OCI-M2 (cell line): Measurements from ENCODE around the gene PRKN.
"Not testable (repeated sequence)": the region's sequence is repeated elsewhere in the genome, so short reads cannot be mapped to it uniquely, and the experiment has no call there.

Experiments
- DNase-seq: peaks from one replicate; lab custom pipeline; 2025; ENCODE audit not compliant: unreplicated experiment; lab: John Stamatoyannopoulos, UW

The PRKN gene

DNA sequence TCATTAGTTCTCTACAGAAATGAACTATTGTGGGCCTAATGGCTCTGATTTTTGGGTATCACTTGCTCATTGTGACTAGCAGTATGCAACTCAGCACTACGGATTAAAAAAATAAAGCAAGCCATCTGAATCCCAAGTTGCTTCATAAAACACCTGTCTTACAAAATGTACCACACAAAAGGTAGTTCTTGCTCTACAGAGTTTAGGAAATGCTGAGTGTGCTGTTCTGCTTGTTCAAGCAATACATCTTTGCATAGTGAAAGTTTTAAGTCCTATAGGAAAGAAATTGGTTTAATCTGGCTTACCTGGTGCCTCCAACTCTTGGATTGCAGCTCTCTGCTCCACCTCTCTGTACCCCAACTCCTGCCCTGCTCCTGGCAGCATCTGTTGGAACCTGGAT lies 1187.0 kb downstream of the PRKN start:
- DNase-seq, result no peak

DNA sequence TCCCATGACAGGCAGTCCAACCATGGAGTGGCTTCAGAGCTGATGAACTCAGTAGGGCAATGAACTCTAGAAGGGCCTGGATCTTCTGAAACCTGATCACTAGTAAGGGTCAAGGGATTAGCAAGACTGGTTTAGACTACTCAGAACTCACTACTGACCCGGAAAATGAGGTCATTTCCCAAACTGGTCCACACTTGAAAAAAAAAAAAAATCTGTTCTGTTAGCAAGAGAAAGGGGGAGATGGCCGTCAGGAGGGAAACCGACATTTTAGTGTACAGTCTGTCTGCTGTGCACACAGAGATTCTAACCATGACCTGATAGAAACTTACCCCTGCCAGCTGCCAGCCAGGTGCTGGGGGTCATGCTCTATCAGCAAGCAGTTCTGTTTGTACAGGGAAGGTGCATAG lies 1191.3 kb downstream of the PRKN start:
- no peak for DNase-seq

DNA sequence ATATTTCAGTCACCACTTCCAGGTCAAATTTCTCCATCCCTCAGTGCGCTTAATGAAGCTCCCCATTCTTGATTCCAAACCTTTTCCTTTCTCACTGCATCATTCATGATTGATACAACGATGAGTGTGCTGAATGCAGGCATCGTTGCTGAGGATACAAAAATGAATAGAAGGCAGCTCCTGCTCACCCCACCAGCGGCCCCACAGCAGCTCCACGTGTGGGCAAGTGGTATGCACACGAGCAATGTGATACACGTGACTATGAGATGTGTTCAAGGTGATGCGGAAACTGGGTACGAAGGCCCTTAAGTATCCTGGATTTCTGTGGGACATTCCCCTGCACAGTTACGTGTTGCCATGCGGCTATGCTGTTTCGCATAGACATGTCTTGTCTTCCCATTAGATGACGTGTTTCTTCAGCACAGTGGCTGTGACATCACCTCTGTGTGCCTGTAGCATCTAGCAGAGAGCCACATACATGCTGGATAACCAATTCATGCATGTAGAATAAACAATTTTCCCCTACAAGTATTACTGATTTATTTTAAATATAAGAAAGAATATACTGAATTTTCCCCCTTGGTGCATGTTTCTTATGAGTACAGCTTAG lies 1193.2 kb downstream of the PRKN start:
- DNase-seq, result no peak

DNA sequence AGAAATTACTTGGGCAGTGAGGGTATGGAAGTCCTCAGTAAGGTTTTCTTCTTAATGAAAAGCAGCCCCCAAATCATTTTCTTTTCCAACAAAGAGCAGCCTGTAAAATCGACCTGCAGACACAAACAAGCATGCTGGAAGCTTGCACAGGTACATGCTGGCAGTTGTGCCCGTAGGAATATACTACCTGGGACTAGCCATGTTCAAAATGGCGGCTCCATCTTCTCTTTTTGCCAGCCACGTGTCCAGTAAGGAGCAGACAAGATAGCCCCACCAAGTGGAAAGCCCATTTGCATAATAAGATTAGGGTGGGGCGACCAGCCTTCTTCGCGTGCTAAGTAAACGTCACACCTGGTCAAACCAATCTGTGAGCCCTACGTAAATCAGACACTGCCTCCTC lies 1194.3 kb downstream of the PRKN start:
- DNase-seq, result no peak

DNA sequence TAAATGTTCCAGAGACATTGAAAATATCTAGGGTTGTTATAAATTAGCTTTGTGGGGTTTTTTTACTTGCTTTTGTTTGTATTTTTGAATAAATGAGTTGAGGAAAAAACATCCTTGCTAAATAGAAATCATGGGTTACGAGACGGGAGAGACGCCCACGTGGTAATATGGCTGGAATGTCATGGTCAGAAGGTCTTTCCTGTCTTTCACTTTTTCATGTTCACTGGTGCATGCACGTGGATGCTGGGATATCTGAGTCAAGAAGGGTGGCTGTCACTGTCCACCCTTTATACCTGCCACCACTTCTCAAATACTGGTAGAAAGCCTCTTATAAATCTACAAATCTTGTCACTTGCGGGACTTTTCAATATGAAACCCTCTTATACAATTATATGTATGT lies 1195.0 kb downstream of the PRKN start:
- DNase-seq, result no peak

DNA sequence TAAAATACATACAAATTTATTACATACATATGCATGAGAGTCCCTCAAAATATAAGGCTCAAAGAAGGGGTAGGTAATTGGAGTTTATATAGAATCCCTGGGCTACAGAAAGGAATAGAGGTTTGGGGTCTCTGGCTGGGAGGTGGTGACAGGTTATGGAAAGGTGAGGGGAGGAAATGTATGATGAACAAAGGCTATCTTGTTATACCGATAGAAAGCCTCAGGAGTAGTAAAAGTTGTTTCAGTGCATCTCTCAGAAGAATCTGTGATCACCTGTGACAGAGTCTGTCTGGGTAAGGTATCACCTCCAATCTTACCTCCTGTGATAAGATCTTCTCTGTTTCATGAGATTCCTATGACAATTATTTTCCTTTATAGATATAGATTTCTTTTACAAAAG lies 1200.8 kb downstream of the PRKN start:
- no peak for DNase-seq

DNA sequence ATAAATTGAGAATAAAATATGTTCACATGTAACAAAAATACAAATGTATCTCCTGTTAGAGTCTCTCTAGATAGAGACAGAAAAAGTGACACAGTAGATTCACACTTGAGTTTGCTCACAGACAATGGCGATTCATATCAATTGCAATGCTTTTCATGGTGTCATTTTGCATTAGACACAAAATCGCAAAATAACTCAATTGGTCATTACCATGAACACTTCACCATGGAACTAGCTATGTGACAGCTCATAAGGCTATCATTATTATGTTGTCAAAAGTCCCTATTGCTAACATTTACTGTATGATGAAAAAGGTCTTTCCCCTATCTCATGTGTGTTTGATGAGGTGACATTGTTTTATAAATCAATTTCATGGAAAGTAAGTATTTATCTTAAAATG lies 1204.2 kb downstream of the PRKN start:
- DNase-seq, result no peak

DNA sequence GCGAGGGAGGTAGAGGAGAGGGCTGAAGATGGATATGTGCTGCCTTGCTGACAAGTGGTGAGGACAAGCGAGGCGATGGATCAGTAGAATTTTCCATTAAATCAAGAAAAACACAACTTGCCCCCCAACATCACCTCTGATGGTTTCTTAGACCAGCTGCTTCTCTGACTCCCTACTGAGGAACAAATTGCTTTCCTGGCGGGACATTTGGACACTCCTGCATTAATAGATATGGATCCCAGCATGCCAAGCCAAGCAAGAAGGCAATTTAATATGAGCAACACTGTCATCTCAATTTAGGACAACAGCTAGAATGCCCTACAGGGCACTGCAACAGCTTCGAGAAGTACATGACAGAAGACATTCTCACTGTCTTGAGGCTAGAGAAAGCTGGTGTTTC lies 1205.3 kb downstream of the PRKN start:
- DNase-seq, result no peak

DNA sequence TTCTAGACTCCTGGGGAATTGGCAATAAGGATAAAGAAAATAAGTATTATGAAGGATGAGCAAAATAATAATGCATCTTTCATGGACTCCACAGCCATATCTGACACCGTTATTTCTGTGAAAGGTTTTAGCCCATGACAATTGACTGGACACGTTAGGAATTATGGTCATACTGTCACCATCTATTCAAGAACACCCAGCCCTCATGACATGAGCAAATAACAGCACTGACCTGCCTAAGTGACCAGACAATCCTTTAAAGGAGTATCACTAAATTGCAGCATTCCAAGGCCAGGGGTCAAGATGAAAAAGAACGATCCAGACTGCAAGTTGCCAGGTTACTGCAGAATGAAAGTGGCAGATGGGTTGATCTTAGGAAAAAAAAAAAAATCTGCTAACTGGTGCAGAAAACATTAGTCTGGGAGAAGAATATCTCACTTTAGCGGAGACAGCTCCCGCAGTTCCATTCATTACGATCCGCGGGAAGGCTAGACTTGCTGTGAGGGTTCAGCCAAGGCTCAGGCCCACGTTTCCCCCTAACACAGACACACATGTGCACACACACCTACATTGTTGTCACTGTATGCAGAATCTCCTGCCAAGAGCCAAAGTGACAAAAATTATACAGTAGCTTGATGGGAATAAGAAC lies 1216.0 kb downstream of the PRKN start:
- DNase-seq, result no peak

DNA sequence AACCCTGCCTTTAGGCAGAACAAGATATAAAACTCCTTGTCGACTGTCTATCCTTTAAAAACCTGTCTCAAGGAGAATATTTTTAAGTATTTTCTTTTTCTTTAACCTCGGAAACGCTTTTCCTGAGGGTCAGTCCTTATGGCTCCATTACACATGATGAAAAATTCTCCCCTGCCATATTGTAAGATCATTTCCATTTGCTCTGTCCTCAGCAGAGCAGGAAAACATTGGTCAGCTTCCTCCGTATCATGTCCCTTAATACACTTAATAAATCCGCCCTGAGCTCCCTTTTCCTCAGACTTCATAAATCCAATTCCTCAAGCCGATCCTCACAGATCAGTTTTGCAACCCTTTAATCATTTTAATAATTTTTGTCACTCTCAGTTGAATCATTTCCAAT lies 1219.2 kb downstream of the PRKN start:
- DNase-seq, result no peak

DNA sequence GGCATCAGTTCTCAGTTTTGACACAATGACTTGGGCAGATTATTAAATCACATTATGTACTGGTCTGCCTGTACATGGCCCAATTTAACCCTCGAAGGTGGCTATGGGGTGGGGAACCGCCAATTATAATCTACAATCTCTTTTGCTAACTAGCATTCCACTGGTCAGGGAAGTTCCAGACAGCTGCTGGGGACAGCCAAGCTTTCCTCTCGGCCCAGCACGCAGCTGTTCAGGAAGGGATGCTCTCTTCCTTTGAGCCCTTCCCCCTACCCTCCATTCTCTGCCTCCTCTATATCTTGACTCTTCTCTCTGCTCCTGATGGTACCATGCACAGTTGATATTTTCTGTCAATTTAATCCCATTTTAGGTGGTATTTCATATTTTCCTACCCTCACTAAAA lies 1220.2 kb downstream of the PRKN start:
- DNase-seq, result no peak

DNA sequence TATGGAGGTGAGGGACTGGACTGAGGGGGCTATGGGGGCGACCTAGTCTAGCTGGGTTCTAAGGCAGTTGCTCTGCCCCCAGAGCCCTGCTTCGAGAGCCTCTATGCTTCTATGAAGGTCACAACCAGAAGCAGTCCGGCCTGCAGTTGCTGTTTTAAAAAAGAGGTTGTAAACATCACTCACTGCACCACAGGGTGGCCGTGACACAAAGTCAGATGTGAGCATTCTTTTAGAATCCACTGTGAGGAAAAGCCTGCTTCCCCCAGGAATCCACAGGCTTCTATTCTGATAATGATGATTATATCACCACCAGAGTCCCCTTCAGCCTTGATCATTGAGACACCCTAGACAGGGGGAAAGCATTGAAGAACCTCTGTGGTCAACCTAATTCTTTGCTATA lies 1224.0 kb downstream of the PRKN start:
- no peak for DNase-seq

DNA sequence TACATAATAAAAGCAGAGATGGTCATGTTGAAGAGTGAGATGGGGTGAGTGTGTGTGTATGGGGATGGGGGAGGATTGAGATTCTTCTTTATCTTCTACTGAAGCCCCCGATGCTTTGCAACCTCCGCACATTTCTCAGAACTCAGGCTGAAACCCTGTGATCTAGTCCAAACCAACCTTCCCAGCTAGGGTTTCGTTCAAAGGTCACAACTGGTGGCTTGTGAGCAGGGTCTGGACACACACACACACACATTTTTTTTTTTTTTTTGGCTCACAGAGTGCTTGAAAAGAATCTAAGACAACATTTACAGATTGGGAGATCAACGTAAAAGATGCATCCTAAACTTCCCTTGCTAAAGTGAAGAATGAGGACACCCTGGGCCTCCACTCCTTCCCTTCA lies 1228.7 kb downstream of the PRKN start:
- no peak for DNase-seq

DNA sequence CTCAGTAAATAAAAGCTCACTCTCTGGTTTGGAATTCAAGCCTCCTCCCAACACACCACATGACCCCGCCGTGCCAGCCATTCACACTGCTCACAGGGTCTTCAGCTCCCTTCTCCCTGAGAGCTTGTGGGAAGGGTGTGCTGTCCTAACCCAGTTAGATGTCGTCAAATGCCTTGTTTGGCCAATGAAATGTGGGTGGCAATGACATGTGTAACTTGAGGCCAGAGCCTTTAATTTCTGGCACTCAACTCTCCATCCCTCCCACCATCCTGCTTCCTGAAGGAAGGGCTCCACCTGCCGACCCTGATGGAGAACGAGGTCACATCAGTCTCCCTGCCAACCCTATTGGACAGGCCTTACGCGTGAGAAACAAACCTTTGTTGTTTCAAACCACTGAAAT lies 1229.2 kb downstream of the PRKN start:
- no peak for DNase-seq

DNA sequence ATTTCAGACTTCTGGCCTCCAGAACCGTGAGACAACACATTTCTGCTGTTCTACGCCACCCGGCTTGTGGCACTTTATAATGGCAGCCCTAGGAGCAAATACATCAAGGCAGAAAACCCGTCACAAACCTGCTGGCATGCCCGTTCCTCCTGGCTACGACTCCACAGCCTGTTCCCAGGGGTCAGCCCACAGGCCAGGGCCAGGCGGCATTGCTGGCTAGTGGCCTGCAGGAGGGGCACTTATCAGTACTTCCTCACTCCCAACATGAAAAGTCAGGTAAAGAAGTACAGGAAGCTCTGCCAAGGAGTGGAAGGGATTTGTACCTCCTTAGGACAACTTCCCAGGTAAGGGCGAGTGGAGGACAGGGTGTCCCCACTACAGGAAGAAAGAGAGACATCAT lies 1230.6 kb downstream of the PRKN start:
- no peak for DNase-seq

DNA sequence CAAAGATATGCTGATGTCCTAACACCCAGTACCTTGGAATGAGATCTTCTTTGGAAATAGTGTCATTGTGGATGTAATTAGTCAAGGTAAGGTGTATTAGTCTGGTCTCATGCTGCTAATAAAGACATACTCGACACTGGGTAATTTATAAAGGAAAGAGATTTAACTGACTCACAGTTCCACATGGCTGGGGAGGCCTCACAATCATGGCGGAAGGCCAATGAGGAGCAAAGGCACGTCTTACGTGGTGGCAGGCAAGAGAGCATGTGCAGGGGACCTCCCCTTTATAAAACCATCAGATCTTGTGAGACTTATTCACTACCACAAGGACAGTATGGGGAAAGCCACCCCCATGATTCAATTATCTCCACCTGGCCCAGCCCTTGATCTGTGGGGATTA lies 1231.3 kb downstream of the PRKN start:
- not testable (repeated sequence) for DNase-seq

DNA sequence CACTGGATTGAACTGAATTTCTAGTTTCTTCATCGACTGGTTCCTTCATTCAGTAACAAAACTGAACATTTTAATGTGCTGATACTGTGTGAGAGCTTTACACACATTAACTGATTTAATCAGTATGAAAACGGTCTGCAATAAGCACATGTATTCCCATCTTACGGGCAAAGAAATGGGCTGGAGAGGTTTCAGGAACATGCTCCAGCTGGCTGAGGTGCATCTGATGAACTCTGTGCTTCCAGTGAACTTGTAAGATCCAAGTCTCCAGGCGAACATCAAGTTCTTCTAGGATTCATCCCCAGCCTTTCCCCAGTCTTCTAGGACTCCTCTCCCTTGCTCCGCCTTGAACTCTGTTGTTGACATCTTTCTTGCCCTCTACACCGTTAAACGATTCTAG lies 1233.0 kb downstream of the PRKN start:
- DNase-seq, result no peak

DNA sequence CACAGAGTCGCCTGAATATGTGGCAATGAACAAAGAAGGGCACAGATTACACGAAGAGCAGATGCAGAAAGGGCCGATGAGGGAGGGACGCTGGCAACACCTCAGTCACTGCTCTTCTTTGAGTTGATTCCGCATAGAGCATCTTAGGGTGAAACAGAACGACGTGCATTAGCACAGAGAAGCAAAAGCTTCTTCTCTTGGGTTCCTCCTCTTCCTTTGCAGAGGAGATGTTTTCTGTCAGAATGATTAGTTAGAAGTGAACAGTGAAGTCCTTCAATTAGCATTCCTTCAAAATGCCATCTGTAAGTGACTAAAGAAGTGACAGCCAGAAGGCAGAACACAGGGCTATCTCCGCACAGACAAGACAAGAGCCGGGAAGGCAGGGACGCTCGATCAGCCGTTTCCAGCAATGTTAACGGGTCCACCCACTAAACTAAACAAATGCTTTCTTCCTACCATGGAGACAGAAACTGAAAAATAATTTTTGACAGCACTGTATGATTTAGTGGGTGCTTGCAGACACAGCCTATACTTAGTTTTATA lies 1233.9 kb downstream of the PRKN start:
- no peak for DNase-seq

DNA sequence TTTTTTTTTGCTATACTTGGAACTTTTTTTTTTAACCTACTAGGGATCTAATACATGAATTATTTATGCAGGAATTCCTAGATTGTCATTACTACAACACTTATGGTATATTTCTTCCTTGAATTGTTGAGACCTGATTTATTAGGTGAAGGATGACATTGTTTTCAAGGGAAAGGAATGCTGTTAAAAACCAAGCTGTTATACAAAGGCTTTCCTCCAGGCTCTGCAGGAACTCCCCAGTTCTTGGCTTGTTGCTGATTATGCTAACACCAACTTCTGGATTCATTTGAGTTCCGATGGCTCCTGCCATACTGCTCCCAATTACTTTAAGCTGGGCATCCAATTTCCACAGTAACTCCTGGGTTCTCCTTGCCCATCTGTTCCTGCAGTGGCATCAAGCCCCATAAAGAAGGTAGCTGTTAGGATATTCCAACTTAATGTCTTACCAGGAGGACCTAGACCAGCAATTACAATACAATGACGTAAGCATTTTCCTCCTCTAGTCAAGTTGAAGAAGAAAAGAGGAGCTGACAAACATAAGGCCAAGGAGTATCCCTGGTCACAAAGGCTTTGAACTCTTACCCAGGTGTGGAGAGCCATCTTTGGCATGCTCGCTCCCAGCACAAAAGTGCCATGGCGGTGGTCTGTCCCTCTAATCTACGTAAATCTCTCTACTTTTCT lies 1237.8 kb downstream of the PRKN start:
- DNase-seq, result no peak

DNA sequence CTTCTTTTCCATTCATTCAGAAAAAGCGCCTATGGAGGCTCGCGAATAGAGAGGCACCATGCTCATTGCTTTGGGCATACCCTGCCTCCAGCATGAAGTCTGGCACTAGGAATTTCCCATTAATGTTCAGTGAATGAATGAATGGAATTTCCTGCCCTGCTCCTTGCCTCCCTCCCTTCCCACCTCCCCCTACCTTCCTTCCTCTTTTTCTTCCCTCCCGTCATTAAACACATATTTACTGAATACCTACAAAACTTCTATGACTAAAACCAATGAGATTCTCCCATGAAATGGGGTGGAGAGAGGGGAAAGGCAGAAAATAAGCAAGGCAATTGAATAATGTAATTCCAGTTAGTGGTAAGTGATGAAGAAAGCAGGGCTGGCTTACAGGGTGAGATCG lies 1239.9 kb downstream of the PRKN start:
- DNase-seq, result no peak

DNA sequence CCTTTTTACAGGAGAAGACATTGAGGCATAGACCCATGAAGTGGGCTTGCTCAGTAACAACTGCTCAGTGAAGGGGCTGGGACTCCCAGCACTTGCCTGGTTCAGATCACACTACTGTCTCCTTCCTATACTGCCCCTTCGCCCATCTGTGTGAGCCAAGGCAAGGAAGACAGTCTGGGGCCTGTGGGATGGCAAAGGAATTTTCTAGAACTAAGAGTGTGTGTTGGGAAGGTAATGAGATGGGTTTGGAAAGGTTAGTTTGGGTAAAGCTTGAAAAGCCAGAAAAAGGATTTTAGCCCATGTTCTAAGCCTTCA lies 1240.4 kb downstream of the PRKN start:
- no peak for DNase-seq

DNA sequence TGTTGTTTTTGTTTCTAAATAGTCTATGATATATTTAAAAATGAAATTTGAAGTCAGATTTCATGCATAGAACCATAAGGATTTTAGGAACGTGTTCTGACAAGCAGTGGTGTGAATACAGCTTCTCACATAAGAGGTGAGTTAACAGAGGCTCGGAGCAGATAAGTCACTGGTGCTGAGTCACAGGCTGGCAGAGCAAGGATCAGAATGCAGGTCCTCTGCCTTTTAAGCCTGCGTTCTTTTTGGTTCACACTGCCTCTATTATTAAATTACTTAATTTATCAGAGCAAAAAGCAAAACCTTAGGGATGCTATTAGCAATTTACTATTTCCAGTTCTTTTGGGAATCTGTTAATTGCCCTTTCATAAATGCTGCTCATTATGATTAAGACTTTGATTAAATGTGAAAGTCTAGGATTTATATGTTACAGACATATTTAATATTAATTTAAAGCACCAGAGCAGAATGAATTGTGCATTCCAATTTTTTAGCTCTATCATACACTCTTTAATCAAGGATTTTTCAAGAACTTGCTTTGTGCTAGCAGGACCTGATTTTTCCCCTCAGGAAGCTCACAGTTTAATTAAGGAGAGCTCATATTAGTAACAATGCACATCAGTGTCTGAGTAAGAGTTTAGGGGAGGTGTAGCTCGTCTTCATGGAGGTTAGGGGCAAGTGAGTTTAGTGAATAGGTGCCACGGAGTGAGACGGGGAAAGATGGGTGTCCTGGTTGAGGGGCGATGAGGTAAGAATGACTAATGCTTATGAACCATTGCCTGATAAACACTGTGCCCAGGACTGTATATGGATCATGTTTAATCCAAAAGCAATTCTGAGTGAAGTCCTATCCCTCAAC lies 1241.0 kb downstream of the PRKN start:
- DNase-seq, result no peak
